Measurements from ENCODE around the gene C11orf97.

DNA sequence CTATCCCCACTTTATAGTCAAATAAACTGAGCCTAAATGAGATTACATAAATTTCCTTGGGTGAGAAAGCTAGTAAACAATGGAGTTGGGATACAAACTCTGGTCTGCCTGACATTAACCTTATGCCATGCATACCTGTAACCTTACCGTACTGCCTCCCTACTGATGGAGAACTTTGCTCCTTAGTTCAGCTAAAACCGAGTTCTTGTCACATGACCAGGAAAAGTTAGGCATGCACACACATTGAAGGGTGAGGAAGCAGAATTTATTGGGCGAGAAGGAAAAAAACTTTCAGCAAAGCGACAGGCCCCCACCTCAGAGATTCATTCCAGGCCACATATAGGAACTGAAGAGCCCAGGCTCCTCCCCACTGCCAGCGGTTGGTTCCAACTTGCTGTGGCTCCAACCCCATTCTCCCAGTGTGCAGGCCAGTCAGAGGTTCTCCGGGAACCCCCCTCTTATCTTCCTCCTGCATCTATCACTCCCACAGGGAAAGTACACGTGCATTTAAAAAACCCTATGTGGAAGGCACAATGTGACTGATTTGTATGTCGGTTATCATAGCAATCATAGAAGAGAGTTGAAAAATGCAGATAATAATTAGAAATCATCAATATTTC, 51.7 kb downstream of the C11orf97 start:
- TF ChIP-seq POLR2A (IDR thresholded peaks at IDR 0.05; ENCODE audit: low read depth, low read length) (no peak), POLR2AphosphoS5 (IDR thresholded peaks at IDR 0.05; ENCODE audit: low read depth, low read length) (no peak)
